ENCODE data around the gene ASCC1. TPM values are rescaled to one million over a fixed set of nuclear protein-coding genes. Genes with fewer than 3 reads are reported as not detected.

ASCC1 gene
- total and polyA plus RNA-seq, 2 of the 4 experiments (the other 2 are of a cell fraction): 15.9 to 21.0 TPM

DNA sequence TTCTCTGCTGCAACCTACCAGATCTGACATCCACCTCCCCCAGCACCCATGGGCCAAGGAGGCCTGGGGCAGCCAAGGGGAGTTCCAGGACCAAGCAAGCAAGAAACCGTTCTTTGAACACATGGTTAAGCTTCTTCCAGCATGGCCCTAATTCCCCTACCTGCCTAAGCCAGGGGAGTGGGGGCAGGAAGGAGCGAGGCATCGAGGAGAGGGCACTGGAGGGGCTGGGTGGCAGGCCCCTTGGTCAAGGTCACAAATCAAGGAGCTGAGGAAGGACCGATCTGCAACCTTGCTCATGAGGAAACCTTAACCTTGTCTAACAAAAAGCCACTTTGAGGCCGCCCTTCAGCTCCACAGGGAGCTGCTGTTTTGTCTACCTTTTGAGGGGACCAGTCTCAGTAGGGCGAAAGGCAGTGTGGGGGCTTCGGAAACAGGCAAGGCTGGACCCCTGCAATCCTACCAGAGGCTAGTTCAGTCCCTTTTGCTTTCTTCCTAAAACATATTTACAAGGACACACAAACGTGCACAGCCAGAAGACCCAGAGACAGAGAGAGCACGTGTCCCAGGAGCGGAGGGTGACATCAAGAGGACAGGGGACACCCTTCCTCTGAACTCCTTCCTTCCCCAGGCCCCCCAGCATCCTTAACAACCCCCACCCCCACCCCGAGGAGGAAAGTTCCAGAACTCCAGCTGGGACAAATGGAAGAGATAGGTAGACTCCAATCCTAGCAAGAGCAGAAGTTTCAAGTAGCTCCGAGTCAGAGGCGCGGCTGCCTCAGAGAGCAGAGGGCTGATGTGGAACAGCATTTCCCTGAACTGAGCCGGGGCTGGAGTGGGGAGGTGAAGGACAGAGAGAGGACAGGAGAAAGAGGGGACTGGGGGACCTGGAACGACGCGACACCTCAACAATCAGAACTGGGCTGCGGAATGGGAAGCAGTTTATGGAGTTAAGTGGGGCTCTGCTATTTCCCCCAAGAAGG lies 155.9 kb downstream of the ASCC1 start:
- no peak overlapping the region for H3K4me2 ChIP-seq (ENCODE audit: low read depth, low read length)
- POLR2A ChIA-PET (ENCODE audit: unreplicated experiment): no interaction called here
- H2BK20ac ChIP-seq (ENCODE audit: low read depth, low read length): no peak overlapping the region
- H4K5ac ChIP-seq (ENCODE audit: low read depth, low read length): no peak overlapping the region
- no peak overlapping the region for H2AK5ac ChIP-seq (ENCODE audit: low read depth, low read length)
- no peak overlapping the region for H4K8ac ChIP-seq (ENCODE audit: low read depth in 2 of 2, low read length in 2 of 2)
- no peaks in the 10 kb centered on the region for H3K79me1 ChIP-seq (ENCODE audit: low read depth in 1 of 2, low read length in 2 of 2)
- no peak for TF ChIP-seq POLR2A (IDR thresholded peaks at IDR 0.05; ENCODE audit: low read depth, low read length)
- no peak for TF ChIP-seq SMC3 (IDR thresholded peaks at IDR 0.05; ENCODE audit: low read depth, low read length)
- TF ChIP-seq MAZ (IDR thresholded peaks at IDR 0.05; ENCODE audit: borderline replicate concordance, low read depth, low read length): no peak
- no peak for TF ChIP-seq RAD21 (IDR thresholded peaks at IDR 0.05; ENCODE audit: low read length)
- no peak for TF ChIP-seq NFE2L2 (IDR thresholded peaks at IDR 0.05; ENCODE audit: low read depth, low read length)
- no peak for TF ChIP-seq USF2 (IDR thresholded peaks at IDR 0.05; ENCODE audit: low read depth, low read length)
- TF ChIP-seq BHLHE40 (IDR thresholded peaks at IDR 0.05; ENCODE audit: low read depth, low read length): no peak
- TF ChIP-seq, protein P1, sequence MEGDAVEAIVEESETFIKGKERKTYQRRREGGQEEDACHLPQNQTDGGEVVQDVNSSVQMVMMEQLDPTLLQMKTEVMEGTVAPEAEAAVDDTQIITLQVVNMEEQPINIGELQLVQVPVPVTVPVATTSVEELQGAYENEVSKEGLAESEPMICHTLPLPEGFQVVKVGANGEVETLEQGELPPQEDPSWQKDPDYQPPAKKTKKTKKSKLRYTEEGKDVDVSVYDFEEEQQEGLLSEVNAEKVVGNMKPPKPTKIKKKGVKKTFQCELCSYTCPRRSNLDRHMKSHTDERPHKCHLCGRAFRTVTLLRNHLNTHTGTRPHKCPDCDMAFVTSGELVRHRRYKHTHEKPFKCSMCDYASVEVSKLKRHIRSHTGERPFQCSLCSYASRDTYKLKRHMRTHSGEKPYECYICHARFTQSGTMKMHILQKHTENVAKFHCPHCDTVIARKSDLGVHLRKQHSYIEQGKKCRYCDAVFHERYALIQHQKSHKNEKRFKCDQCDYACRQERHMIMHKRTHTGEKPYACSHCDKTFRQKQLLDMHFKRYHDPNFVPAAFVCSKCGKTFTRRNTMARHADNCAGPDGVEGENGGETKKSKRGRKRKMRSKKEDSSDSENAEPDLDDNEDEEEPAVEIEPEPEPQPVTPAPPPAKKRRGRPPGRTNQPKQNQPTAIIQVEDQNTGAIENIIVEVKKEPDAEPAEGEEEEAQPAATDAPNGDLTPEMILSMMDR (conservative IDR thresholded peaks at IDR 0.05; ENCODE audit: low read depth, low read length): no peak
- no peak for TF ChIP-seq CHD1 (IDR thresholded peaks at IDR 0.05; ENCODE audit: low read depth, low read length)
- TF ChIP-seq ELK1 (IDR thresholded peaks at IDR 0.05; ENCODE audit: borderline replicate concordance, low read depth, low read length): no peak
- TF ChIP-seq MAFK (IDR thresholded peaks at IDR 0.05; ENCODE audit: low read depth, low read length): no peak
- no peak for TF ChIP-seq CEBPB (IDR thresholded peaks at IDR 0.05; ENCODE audit: low read depth, low read length)
- no peak overlapping the region for H2AK9ac ChIP-seq (replicated peaks; ENCODE audit: low read depth, low read length, poor library complexity)
- H3K36me3 ChIP-seq (ENCODE audit: control insufficient read depth, insufficient read depth, low read length): no peaks in the 10 kb centered on the region
- no peak overlapping the region for H3K4ac ChIP-seq (ENCODE audit: low read depth, low read length)
- 85% methylated on average over 5 of the region's 19 CpGs; no CpG with 5 or more reads in 1 of the 2 experiments for WGBS, 2 experiments (ENCODE audit: extremely low coverage in 2 of 2, insufficient read length in 1 of 2)
- no peak overlapping the region for H3K9ac ChIP-seq (ENCODE audit: low read depth, low read length)
- H2AFZ ChIP-seq (replicated peaks; ENCODE audit: low read length, poor library complexity): no peak overlapping the region
- in situ Hi-C loops (cut with MboI; ENCODE audit: low sequenced_read_pairs) (loop anchor here (10.0 kb wide), 1 partner anchor 275 kb away; no protein-coding TSS in a partner anchor), dilution Hi-C loops (cut with HindIII; ENCODE audit: low sequenced_read_pairs, unreplicated experiment) (no loop called here), intact Hi-C loops (cut with micrococcal nuclease) (no loop called here)
- no peaks in the 10 kb centered on the region for H3K9me1 ChIP-seq (ENCODE audit: insufficient read depth, low read length)
- H3K4me1 ChIP-seq (ENCODE audit: control insufficient read depth, insufficient read depth, low read length): no peaks in the 10 kb centered on the region
- ATAC-seq (ENCODE audit: low read depth) (no peak), DNase-seq (no peak)
- no peak overlapping the region for H3K56ac ChIP-seq (ENCODE audit: extremely low read depth, insufficient read depth, low read length)
- H3K4me3 ChIP-seq (ENCODE audit: insufficient read depth, low read depth, low read length): no peak overlapping the region
- peaks cover 47% of the 10 kb centered on the region for H3K27me3 ChIP-seq (ENCODE audit: control insufficient read depth, insufficient read depth, low read length)
- no peak overlapping the region for H4K91ac ChIP-seq (ENCODE audit: insufficient read depth, low read depth, low read length)
- no peaks in the 10 kb centered on the region for H4K20me1 ChIP-seq (ENCODE audit: insufficient read depth, low read length)
- no TSS peak for BruUV-seq (replicated peaks)
- no peak overlapping the region for H3K18ac ChIP-seq (ENCODE audit: low read depth, low read length)
- H3K23ac ChIP-seq (ENCODE audit: low read depth, low read length): no peak overlapping the region
- no peak overlapping the region for H2BK120ac ChIP-seq (ENCODE audit: low read depth, low read length)
- H3K27ac ChIP-seq (ENCODE audit: insufficient read depth, low read length): no peak overlapping the region
- CTCF ChIA-PET: interaction anchor here (0.6 kb wide), 1 partner anchor 119 kb away, joined by 3 read pairs; no protein-coding TSS in a partner anchor
- H3K9me3 ChIP-seq (ENCODE audit: control insufficient read depth, insufficient read depth, low read length): no peaks in the 10 kb centered on the region
- no peak overlapping the region for H3K14ac ChIP-seq (replicated peaks; ENCODE audit: low read depth, low read length)
- no peak overlapping the region for H2BK15ac ChIP-seq (ENCODE audit: low read depth, low read length)
- H2BK5ac ChIP-seq (ENCODE audit: low read depth, low read length, poor library complexity, severe bottlenecking): no peak overlapping the region

Data from IMR-90 (cell line).